GM21381 (cell line): ENCODE results near the gene NUP155.
A peak's percentile ranks its signal among the peaks of the same experiment; 100 is the strongest.
"Not testable (repeated sequence)": the region's sequence is repeated elsewhere in the genome, so short reads cannot be mapped to it uniquely, and the experiment has no call there.

ENCODE experiments used
- ATAC-seq: cut with Tn5 transposase; IDR thresholded peaks from one replicate; pipeline ENCODE4 v1.9.1; 2021; ENCODE audit warnings: mild to moderate bottlenecking, moderate library complexity; ENCODE audit not compliant: unreplicated experiment

The NUP155 gene

GRCh38 chr5:37370864-37371726 lies at the start of gene NUP155:
NUP155 (minus strand) TSS chr5:37371106; CDS start chr5:37370977, 129 bp downstream.
- ATAC-seq, result peak; percentile 94

- ATAC-seq, result no peak
Observed at GRCh38 chr5:37417347-37417746, 46.4 kb upstream of the NUP155 start.

GRCh38 chr5:37415456-37415855 lies 44.5 kb upstream of the NUP155 start:
- not testable (repeated sequence) for ATAC-seq

- ATAC-seq, result no peak
Observed at GRCh38 chr5:37412515-37412914, 41.6 kb upstream of the NUP155 start.

- ATAC-seq, result no peak
Observed at GRCh38 chr5:37400501-37400900, 29.6 kb upstream of the NUP155 start.

- no peak for ATAC-seq
Observed at GRCh38 chr5:37396352-37396751, 25.4 kb upstream of the NUP155 start.

- no peak for ATAC-seq
Observed at GRCh38 chr5:37391591-37391990, 20.7 kb upstream of the NUP155 start.

- ATAC-seq, result peak; percentile 100
Observed at GRCh38 chr5:37379100-37379628, 8.3 kb upstream of the NUP155 start, which contains the start of gene WDR70. WDR70 (plus strand) TSS chr5:37379318; CDS start chr5:37379368, 50 bp downstream.

- ATAC-seq, result not testable (repeated sequence)
Observed at GRCh38 chr5:37378066-37378465, 7.2 kb upstream of the NUP155 start.

GRCh38 chr5:37375091-37375490 lies 4.2 kb upstream of the NUP155 start:
- no peak for ATAC-seq

GRCh38 chr5:37370550-37370863 lies 399 bp downstream of the NUP155 start:
- ATAC-seq, result no peak

- ATAC-seq, result no peak
Observed at GRCh38 chr5:37355161-37355560, 15.7 kb downstream of the NUP155 start.

- ATAC-seq, result not testable (repeated sequence)
Observed at GRCh38 chr5:37342741-37343140, 28.2 kb downstream of the NUP155 start.

- not testable (repeated sequence) for ATAC-seq
Observed at GRCh38 chr5:37334754-37335153, 36.2 kb downstream of the NUP155 start.

- ATAC-seq, result no peak
Observed at GRCh38 chr5:37326536-37326935, 44.4 kb downstream of the NUP155 start.

- ATAC-seq, result no peak
Observed at GRCh38 chr5:37323607-37324006, 47.3 kb downstream of the NUP155 start.

GRCh38 chr5:37319037-37319782 lies 51.7 kb downstream of the NUP155 start:
- no peak for ATAC-seq

GRCh38 chr5:37316027-37316426 lies 54.9 kb downstream of the NUP155 start:
- no peak for ATAC-seq

- ATAC-seq, result no peak
Observed at GRCh38 chr5:37310360-37310759, 60.5 kb downstream of the NUP155 start.

- ATAC-seq, result no peak
Observed at GRCh38 chr5:37308793-37309192, 62.1 kb downstream of the NUP155 start.

GRCh38 chr5:37304888-37305287 lies 66.0 kb downstream of the NUP155 start:
- ATAC-seq, result no peak

GRCh38 chr5:37296313-37296712 lies 74.6 kb downstream of the NUP155 start:
- ATAC-seq, result not testable (repeated sequence)
